ENCODE data around the gene AFAP1. TPM values are rescaled to one million over a fixed set of nuclear protein-coding genes. Genes with fewer than 3 reads are reported as not detected.

Gene AFAP1
- total RNA-seq, 1 experiment from 2014 or later: 42.1 TPM

GRCh38 chr4:7893539-7893938, 46.1 kb downstream of the AFAP1 start:
- CTCF ChIA-PET: no interaction called here
- no peak overlapping the region for H3K4me3 ChIP-seq (ENCODE audit: low read length)
- TF ChIP-seq EZH2phosphoT487 (IDR thresholded peaks at IDR 0.05; ENCODE audit: borderline replicate concordance, low read length): no peak
- TF ChIP-seq CTCF (conservative IDR thresholded peaks at IDR 0.05; ENCODE audit: low read depth, low read length): no peak
- TF ChIP-seq EZH2 (IDR thresholded peaks at IDR 0.05; ENCODE audit: low read length, unreplicated experiment): no peak
- no TSS peak for BruUV-seq (replicated peaks)
- no peaks in the 10 kb centered on the region for H3K9me3 ChIP-seq (ENCODE audit: low read length)
- H3K4me2 ChIP-seq (ENCODE audit: low read length): no peak overlapping the region
- POLR2A ChIA-PET (ENCODE audit: unreplicated experiment): no interaction called here
- peaks cover 100% of the 10 kb centered on the region for H3K79me2 ChIP-seq (ENCODE audit: low read length)
- H3F3A ChIP-seq (ENCODE audit: low read length, unreplicated experiment): no peaks in the 10 kb centered on the region
- no peak overlapping the region for H3K27ac ChIP-seq (ENCODE audit: low read length)
- intact Hi-C loops (cut with micrococcal nuclease): no loop called here
- no peaks in the 10 kb centered on the region for H3K9me2 ChIP-seq (replicated peaks; ENCODE audit: low read length)
- peaks cover 25% of the 10 kb centered on the region for H3K4me1 ChIP-seq (ENCODE audit: insufficient read depth, low read length)
- no peak overlapping the region for H3K9ac ChIP-seq (ENCODE audit: low read length)
- H3K27me3 ChIP-seq (ENCODE audit: low read length): no peaks in the 10 kb centered on the region
- ATAC-seq (no peak; the same call in 1 of the 2 replicates), DNase-seq (no peak)
- no peaks in the 10 kb centered on the region for H4K20me1 ChIP-seq (ENCODE audit: low read length)
- no peak overlapping the region for H2AFZ ChIP-seq (ENCODE audit: low read length)
- H3K36me3 ChIP-seq (ENCODE audit: low read depth, low read length): peaks cover 11% of the 10 kb centered on the region; the same call in 1 of the 2 replicates

GRCh38 chr4:7892212-7893019, 47.2 kb downstream of the AFAP1 start:
- ChIA-PET CTCF (no interaction called here), POLR2A (ENCODE audit: unreplicated experiment) (no interaction called here)
- Histone ChIP-seq H3K79me2 (ENCODE audit: low read length) (peaks cover 100% of the 10 kb centered on the region), H3K27ac (ENCODE audit: low read length) (no peak overlapping the region), H3K36me3 (ENCODE audit: low read depth, low read length) (peaks cover 11% of the 10 kb centered on the region; the same call in 1 of the 2 replicates), H2AFZ (ENCODE audit: low read length) (no peak overlapping the region), H4K20me1 (ENCODE audit: low read length) (no peaks in the 10 kb centered on the region), H3K4me2 (ENCODE audit: low read length) (no peak overlapping the region), H3K9ac (ENCODE audit: low read length) (no peak overlapping the region), H3K9me3 (ENCODE audit: low read length) (no peaks in the 10 kb centered on the region), H3K27me3 (ENCODE audit: low read length) (no peaks in the 10 kb centered on the region), H3K4me1 (ENCODE audit: insufficient read depth, low read length) (peaks cover 26% of the 10 kb centered on the region), H3F3A (ENCODE audit: low read length, unreplicated experiment) (no peaks in the 10 kb centered on the region), H3K9me2 (replicated peaks; ENCODE audit: low read length) (no peaks in the 10 kb centered on the region), H3K4me3 (ENCODE audit: low read length) (no peak overlapping the region)
- no peak for TF ChIP-seq EZH2 (IDR thresholded peaks at IDR 0.05; ENCODE audit: low read length, unreplicated experiment)
- TF ChIP-seq CTCF (conservative IDR thresholded peaks at IDR 0.05; ENCODE audit: low read depth, low read length): no peak
- no peak for TF ChIP-seq EZH2phosphoT487 (IDR thresholded peaks at IDR 0.05; ENCODE audit: borderline replicate concordance, low read length)
- no peak for ATAC-seq
- no TSS peak for BruUV-seq (replicated peaks)
- intact Hi-C loops (cut with micrococcal nuclease): no loop called here
- no peak for DNase-seq
